OCI-LY1 (cell line): ENCODE data around the gene DNAH7.

Experiments used
- EZH2 ChIP-seq: fragments of 200-600 bp; sonication (generic), shearing (Covaris generic); IDR thresholded peaks from 2 replicates; pipeline ENCODE4 v1.8.0; 2017; ENCODE audit warnings: borderline replicate concordance, mixed run types, mild to moderate bottlenecking, antibody characterized with exemption, low read length, moderate library complexity, mixed read lengths
- TF ChIP-seq, protein P1 (sequence below): fragments of 200-600 bp; sonication (generic), shearing (Covaris generic); IDR thresholded peaks from 2 replicates; pipeline ENCODE4 v1.5.1; 2017; ENCODE audit warnings: mild to moderate bottlenecking, antibody characterized with exemption, low read length, moderate library complexity, mixed read lengths

DNA sequence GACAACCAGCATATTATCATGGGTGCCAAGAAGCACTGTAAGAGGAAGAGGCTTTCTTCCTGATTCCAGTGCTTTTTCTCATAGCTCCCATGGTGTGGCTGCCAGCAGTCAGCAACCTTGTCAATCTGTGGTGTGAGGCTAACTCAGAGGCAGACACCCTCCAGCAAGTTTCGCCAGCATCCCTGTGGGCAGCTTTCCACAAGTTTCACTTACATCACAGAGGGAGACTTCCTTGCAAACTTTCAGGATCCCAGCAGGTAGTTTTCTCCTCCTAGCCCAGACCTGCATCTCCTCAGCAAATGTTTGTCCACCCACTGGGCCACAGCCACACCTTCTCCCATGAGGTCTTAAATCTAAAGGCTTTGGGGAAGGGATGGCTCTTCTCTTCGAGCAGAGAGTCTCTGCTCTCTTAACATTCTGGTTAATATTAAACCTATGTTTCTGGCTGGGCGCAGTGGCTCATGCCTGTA lies 9.1 kb downstream of the DNAH7 start:
- TF ChIP-seq, protein P1, sequence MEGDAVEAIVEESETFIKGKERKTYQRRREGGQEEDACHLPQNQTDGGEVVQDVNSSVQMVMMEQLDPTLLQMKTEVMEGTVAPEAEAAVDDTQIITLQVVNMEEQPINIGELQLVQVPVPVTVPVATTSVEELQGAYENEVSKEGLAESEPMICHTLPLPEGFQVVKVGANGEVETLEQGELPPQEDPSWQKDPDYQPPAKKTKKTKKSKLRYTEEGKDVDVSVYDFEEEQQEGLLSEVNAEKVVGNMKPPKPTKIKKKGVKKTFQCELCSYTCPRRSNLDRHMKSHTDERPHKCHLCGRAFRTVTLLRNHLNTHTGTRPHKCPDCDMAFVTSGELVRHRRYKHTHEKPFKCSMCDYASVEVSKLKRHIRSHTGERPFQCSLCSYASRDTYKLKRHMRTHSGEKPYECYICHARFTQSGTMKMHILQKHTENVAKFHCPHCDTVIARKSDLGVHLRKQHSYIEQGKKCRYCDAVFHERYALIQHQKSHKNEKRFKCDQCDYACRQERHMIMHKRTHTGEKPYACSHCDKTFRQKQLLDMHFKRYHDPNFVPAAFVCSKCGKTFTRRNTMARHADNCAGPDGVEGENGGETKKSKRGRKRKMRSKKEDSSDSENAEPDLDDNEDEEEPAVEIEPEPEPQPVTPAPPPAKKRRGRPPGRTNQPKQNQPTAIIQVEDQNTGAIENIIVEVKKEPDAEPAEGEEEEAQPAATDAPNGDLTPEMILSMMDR, result no peak
- no peak for TF ChIP-seq EZH2
